Left ventricle myocardium superior (tissue), 1 donor: Measurements from ENCODE around the gene CLCN4. TPM values are rescaled to one million over a fixed set of nuclear protein-coding genes. Genes with fewer than 3 reads are reported as not detected.

Source experiments
- ATAC-seq: fragments of 200-7000 bp; cut with Tn5 transposase; one replicate; pipeline ENCODE4 v1.9.1; 2020; ENCODE audit warnings: mild to moderate bottlenecking, moderate library complexity
- DNase-seq: peaks from one replicate; pipeline ENCODE4 v3.0.0-alpha.2; 2020
- intact Hi-C: fragments of 100-400 bp; cut with micrococcal nuclease; formaldehyde crosslinking; loops from one replicate; pipeline ENCODE4 v1.11.0; 2022
- long read RNA-seq: library from polyadenylated mRNA; unstranded; transcript quantifications from one replicate; pipeline ENCODE4 v2.0.0, GENCODE V29; 2021
- total RNA-seq: library from RNA; stranded (reverse); fragmentation: NEBNext Ultra II Directional; extraction: Animal tissue kit (Norgen Biotek cat#: 25700); gene quantifications from one replicate; pipeline ENCODE4 v1.2.1, GENCODE V29; 2021
- donor health status: DM: no; HTN: yes; CAD: no; lungs with severe emphysema.

CLCN4 gene
- 30.0 TPM for total RNA-seq
- long read RNA-seq, full-length matches to known transcripts: 9 of 27 reads
- long read RNA-seq, partial matches to known transcripts: 5 of 27 reads
- long read RNA-seq, other reads (novel, unspliced or antisense): 13 of 27 reads

DNA sequence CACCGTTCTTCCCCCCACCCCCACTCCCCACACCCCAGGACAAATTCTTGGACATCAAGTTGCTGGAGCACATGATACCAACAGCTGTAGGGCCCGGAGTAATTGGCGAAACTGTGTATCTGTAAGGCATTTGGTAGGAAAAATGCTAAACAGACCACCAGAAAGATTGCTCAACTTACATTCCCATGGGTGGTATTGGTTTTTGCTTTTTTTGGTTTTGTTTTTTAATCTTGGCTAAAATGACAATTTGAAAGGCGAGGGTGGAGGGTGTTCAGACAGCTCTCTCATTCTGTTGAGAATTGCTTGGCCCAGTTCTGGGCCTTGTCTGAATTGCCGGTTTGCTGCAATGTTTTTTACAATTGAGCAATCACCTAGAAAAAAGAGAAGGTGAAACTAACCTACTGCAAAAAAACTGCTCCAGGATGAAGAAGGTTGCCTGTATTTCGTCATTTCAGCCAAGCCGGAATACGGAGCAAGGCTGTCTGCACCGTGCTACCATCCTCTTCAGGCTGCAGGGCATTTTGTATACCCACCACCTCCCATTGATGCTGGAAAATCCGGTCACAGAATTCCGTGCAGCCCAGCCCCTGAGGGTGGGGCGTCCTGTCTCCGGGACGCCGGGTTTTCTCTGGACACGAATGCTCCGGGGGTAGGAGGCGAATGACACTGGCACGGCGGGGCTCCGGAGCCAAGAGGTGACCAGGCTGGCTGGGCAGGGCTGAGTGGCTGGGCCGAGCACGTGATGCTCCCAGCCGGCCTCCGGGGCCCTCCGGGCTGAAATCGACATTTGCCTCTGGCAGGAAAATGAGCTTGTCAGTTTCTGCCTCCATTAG is at the start of gene CLCN4:
TSS of gene CLCN4 (plus strand) at position 777 of the 833 bp plus-strand sequence. CDS start 28,058 bp downstream, outside the sequence.
- DNase-seq: peak; percentile 80
- ATAC-seq: peak; percentile 91
- intact Hi-C loops: no loop called here

DNA sequence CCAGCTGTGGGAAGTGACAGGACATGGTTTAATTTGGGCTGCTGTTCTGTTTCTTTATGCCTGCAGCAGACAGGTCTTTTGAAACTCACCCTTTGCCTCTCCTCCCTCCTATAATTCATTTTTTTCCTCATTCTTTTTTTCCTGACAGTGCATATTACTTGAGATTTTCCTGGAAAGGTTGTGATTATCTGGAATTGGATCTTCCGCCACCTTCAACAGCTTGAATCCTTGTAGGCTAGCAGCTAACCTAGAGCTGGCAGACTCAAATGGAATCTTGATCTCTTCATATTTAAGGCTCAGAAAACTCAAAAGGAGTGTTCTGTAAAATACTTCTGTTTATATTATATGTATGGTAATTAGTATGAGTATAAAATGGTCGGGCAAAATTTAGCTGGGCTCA is 49.3 kb upstream of the CLCN4 start:
- intact Hi-C loops: no loop called here
- DNase-seq (no peak), ATAC-seq (no peak)

DNA sequence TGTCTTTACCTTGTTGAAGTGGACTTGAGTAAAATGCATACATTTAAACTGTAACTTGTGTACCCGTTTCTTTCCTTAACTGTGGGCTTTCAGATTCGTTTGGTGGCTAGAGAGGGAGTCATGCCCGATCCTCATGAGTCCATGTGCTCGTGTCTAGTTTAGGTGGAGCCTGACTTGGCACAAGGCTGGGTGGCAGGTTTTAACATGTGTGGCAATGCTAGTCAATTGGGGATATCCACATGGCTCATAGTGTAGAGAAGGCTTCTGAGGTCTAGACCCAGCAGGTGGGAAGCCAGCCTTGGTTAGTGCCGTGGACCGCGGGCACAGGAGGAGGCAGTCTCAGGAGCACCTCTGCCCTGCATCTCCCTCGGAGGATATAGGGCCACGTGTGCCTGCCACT is 48.5 kb upstream of the CLCN4 start:
- ATAC-seq (no peak), DNase-seq (no peak)
- intact Hi-C loops: no loop called here

DNA sequence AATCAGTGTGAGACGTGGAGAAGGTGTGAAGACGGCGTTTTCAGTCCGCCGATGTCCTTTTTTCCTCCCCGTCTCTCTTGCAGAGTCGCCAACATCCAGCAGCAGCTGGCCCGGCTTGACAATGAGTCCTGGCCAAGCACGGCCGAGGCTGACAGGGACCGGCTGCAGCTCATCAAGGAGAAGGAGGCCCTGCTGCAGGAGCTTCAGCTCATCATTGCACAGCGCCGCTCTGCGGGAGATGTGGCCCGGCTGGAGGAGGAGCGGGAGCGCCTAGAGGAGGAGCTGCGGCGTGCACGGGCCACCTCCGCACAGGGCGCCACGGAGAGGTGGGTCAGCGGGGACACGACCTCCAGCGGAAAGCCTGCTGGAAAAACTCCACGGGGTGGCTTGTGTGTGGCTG is 47.1 kb upstream of the CLCN4 start:
- intact Hi-C loops: no loop called here
- peak; percentile 80 for ATAC-seq
- DNase-seq: peak; percentile 78

DNA sequence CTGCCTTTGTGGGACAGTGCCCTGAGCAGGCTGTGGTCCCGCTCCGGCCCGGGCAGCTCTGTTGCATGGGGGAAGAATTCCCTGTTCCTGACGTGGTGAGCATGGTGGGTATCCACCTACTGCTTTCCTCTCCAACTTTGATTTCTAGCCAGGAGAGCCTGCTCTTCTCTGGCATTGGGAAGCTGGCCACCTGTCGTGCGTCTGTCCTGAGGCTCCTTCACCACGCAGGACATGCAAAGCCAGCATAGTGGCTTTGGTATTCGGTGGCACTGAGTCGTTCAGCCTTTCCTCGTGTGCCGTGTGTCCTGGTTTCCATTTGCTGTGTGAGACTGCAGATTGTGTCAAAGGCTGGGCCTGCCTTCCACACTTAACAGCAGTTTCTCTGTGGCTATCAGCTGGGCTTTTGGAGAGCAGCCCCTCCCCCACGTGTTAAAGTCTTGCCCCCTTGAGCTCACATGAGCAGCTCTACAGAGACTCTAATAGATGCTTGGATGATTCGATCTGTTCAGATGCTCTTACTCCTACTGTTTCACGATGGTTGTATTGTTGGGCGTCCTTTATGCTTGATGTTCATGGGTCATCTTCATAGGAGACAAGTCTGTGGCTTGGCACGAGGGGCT is 46.3 kb upstream of the CLCN4 start:
- intact Hi-C loops: no loop called here
- no peak for ATAC-seq
- no peak for DNase-seq

DNA sequence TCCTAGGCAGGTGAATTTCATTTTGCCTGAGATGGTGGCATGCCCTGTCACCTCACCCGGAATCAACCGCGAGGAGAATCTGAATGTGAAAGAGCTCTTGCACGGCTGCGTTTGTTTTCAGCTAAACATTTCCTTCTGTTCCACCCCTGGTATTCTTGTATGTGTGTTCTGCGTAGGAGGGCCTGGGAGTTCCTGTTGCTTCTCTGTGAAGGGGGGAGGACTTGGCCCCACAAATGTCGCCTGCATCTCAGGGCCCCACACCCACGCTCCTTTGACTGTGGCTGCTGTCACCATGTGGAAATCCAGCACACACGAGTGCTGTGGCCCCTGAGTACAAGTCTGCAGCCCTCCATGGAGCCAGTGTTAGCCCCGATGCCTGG is 45.8 kb upstream of the CLCN4 start:
- ATAC-seq (peak; percentile 51), DNase-seq (no peak)
- intact Hi-C loops: no loop called here

DNA sequence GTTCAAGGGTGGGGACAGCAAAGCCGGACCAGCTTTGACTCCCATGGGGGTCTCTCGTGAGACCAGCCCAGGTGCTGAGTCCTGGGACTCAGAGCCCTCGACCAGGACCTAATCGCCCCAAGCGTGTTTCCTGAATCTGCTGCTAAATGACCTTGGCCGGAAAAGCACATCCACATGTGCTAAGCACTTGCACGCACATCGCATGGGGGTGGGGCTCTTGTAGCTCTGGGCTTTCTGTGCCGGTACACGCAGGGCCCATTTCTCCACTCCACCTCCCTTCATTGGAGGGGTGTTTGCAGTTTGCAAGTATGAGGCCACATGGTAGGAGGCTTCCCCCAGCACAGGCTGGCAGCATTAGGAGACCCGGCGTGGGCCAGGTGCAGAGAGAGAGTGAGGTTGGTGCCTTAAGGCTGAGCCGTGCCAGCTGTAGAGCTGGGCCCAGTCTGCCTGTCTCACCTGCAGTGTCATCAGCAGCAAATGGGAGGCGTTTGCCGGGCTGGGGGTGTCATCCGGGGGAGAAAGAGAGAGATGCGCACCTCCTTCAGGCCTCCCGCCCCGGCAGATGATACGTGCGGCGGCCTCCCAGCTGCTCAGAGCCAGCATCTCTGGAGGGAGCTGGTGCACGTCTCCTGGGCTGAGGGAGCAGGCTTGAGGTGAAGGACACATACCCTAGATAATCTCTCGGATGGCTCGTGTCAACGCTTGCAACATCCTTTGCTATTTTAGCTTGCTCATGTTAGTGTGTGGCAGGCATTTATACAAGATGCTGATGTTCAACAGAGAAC is 45.2 kb upstream of the CLCN4 start:
- peak; percentile 57 for DNase-seq
- ATAC-seq: peak; percentile 54
- intact Hi-C loops: no loop called here

DNA sequence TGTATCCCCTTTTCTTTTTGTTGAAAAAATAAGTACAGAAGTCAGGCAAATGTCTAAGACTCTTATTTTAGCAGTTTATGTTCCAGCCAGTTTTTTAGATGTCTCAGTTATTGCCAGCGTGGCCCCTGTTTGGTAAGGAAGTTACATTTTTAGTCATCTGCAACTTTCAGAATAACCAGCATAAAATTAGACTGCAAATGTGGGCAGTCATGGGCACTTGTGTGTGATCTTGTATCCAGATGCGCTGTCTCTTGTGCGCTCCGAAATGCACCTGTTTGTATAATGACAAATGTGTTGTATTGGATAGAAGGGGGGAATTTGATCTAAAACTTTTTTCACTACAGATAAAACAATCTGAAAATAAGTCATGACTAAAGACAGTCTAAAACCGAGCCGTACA is 44.3 kb upstream of the CLCN4 start:
- DNase-seq: no peak
- intact Hi-C loops: no loop called here
- ATAC-seq: no peak

DNA sequence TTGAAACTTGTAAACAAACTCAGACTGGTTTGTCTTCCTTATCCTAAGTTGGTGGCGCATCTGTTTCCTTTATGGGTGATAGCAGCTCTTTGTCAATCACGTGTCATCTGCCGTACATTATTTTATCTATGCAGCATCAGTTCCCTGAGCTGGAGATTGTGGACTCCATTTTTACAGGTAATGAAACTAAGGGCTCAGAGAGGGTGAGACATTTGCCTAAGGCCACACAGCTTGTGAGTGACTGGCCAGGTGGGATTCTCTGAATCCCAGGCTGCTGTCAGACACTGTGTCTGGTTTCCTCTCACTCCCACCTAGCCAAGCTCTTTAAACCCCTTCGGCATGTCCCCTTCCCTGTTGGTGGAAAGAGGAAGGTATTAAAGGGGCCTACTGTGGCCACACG is 41.7 kb upstream of the CLCN4 start:
- intact Hi-C loops: loop anchor here (5.0 kb wide), 1 partner anchor 118 kb away; no protein-coding TSS in a partner anchor
- no peak for DNase-seq
- no peak for ATAC-seq

DNA sequence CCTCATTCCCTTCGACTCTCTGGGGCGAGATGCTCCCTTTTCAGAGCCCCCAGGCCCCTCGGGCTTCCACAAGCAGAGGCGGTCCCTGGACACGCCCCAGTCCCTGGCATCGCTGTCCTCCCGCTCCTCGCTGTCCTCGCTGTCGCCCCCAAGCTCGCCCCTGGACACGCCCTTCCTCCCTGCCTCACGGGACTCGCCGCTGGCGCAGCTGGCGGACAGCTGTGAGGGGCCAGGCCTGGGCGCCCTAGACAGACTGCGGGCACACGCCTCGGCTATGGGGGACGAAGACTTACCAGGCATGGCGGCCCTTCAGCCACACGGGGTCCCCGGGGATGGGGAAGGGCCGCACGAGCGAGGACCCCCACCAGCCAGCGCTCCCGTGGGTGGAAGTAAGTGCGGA is 39.5 kb upstream of the CLCN4 start:
- intact Hi-C loops: loop anchor here (5.0 kb wide), 1 partner anchor 120 kb away; no protein-coding TSS in a partner anchor
- DNase-seq (no peak), ATAC-seq (no peak)

DNA sequence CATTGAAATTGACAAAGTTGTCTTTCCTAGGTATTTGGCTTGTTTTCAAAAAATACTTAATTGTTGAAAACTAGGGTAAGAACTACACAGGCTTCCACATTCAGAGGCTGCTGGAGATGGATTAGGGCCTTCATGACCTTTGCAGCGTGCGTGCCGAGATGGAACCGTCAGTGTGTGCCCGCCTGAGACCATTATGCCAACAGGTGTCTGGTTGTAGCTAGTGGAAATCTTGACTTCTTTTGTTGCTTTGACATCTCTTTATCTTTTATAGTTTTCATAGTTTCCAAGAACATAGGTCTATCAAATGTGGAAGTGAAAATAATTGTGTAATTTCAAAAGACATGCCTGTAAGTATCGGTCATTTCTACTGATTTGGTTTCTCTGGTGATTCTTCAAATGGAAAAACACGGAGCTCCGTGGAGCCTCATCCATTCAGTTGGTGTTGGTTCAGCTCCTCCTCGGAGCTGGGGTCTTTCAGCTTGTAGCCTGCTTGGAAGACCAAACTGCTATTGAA is 38.9 kb upstream of the CLCN4 start:
- ATAC-seq: no peak
- intact Hi-C loops: loop anchor here (5.0 kb wide), 1 partner anchor 121 kb away; no protein-coding TSS in a partner anchor
- DNase-seq: no peak

DNA sequence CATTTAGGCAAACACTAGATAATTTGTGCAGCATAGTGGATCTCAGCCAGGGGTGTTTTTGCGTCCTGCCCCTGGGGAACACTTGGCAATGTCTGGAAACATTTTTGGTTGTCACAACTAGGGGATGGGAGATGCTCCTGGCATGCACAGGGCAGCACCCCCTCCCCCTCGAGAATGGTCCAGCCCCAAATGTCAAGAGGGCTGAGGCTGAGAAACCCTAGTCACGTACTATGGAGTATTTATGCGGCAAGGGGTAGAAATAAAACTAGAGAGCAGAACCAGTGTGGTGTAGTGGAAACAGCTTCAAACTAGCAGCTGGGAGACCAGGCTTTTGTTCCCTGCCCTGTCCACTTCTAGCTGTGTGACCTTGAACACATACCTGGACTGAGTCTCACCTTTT is 38.2 kb upstream of the CLCN4 start:
- ATAC-seq: no peak
- no peak for DNase-seq
- intact Hi-C loops: loop anchor here (5.0 kb wide), 1 partner anchor 121 kb away; no protein-coding TSS in a partner anchor

DNA sequence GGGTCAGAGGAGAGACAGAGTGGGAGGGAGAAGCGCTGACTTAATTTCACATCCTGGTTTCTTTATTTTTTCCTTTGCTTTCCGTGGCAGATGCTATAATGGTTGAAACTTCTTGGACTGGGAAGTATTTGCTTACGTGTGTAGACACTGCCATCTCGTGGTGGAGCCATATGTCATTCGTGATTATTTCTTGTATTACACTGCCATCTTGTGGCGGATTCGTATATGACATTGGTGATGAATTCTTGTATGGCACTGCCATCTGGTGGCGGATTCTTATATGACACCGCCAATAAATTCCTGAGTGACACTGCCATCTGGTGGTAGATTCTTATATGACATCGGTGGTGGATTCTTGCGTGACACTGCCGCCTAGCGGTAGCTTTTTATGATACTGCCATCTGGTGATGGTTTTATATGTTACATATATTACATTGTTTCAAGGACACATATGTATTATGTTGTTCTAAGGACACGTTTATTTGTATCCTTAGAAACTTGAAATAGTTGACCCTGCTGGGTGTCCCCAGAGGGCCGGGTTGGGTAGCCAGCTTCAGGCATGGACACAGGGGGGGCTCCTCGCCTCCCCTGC is 37.3 kb upstream of the CLCN4 start:
- peak; percentile 75 for ATAC-seq
- intact Hi-C loops: loop anchor here (5.0 kb wide), 1 partner anchor 122 kb away; no protein-coding TSS in a partner anchor
- no peak for DNase-seq

DNA sequence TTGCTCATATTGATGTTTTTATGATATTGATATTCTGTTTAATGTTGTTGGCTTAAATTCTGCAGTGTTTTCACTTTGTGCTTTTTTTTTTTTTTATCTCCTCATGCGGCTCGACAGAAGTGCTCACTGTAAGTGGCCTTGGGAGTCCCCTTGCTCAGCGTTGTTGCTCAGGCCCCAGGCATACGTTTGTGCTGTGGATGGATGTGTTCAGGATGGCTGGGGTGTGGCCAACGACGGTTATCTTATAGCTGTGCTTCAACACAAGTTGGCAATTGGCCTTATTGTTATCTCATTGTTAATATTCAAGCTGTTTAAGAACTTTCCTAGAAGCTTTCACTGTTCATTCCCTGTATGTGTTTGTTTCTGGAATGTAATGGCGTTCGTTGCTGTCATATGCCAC is 36.4 kb upstream of the CLCN4 start:
- ATAC-seq (no peak), DNase-seq (no peak)
- intact Hi-C loops: no loop called here

DNA sequence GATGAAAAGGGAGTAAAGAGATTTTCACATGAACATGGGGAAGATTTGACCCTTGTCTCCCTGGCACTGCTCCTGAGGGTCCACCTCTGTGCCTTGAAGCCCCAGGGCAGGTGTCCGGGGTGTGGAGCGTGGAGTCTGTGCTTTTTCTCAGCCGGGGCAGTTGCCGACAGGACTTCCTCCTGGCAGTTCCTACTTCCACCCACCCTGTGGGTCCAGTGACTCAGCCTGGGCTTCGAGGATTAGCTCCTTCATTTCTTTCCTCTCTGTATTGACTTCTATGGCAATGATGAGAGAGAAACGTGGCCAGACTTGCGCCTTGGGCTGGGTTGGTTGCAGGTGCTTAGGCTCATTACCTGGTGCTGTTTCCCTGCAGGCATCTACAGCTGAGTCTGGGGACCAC is 35.9 kb upstream of the CLCN4 start:
- no peak for ATAC-seq
- intact Hi-C loops: no loop called here
- DNase-seq: no peak

DNA sequence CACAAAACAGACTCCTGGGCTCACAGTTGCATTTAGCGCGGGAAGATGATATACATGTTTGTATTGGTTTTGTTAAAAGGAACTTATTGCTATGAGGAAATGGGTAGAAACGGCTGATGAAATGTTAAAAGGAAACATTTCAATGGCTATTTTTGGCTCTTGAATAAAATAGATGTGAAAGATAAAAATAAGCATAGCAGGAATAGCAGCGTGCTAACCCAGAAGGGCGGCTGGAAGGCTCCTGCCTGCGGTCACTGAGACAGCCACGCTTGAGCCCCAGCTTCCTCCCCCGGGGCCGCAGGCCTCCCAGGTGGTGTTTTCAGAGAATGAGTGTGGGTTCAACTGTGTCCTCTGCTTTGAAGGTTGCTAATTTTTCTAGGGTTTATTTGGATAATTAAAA is 35.0 kb upstream of the CLCN4 start:
- DNase-seq (no peak), ATAC-seq (peak; percentile 26)
- intact Hi-C loops: no loop called here

DNA sequence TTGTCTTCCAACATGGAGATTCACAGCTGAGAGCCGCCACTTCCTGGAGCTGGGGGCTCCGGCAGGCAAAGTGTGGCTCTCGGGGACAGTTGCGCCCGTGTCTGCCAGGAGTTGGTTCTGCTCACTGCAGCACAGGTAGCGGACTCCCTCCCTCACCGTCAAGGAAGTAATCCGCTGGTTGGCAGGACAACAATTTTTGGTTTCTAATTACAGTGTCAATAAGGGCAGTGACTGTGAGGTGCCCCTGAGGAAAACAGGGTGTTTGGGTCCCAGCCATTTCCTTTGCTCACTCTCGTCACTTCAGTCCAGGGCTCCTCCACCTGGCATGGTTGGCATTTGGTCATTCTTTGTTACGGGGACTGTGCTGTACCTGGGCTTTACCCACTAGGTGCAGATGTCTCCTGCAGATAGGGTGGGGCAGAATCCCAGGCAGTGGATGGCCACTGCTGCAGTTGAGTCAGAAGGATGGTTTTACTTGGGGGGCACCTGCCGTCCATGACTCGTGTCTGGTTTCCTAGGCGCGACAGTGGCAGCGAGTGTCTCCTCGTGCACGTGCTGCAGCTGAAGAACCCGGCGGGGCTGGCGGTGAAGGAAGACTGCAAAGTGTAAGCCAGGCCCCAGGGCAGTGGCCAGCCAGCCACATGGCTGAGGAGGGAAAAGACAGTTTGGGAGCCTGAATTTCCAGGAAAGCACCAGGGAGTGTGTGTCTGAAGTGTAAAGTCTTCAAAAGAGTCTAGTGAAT is 32.1 kb upstream of the CLCN4 start:
- ATAC-seq: no peak
- intact Hi-C loops: no loop called here

DNA sequence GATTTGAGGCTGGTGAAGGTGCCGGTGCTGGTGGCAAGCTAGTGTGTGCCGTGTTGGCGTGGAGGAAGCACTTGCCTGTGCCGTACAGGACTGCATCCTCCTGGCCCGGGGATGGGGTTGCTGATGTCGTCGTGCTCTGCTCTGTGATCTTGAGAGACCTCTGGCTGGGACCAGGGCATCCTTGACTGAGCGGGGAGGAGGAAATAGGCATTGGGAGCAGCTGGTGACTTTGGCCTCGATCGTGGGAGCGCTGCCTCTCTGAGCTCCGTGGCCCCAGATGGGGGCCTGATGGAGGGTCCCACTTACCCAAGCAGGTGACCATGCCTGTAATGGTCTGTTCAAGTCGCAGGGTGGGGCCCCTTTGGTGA is 31.5 kb upstream of the CLCN4 start:
- ATAC-seq (no peak), DNase-seq (no peak)
- intact Hi-C loops: no loop called here

More for the DNA sequence above, 32.1 kb upstream of the CLCN4 start:
- no peak for DNase-seq
